IMR-90 (cell line): ENCODE measurements around the gene SLC35E3.

Source experiments
- CTCF ChIP-seq: conservative IDR thresholded peaks from 2 replicates; pipeline ENCODE4 v1.5.1; 2012; ENCODE audit warnings: mild to moderate bottlenecking, low read depth, low read length, improper control_type of control experiment
- NFE2L2 ChIP-seq: fragments of 150-350 bp; IDR thresholded peaks from 2 replicates; pipeline ENCODE4 v1.6.1; 2016; ENCODE audit warnings: low read depth, mild to moderate bottlenecking, low read length
- POLR2A ChIP-seq: IDR thresholded peaks from 2 replicates; pipeline ENCODE4 v1.6.1; 2012; ENCODE audit warnings: mild to moderate bottlenecking, low read depth, low read length
- RAD21 ChIP-seq: IDR thresholded peaks from 2 replicates; pipeline ENCODE4 v1.6.1; 2012; ENCODE audit warnings: low read length, improper control_type of control experiment
- SMC3 ChIP-seq: fragments of 150-350 bp; IDR thresholded peaks from 2 replicates; pipeline ENCODE4 v1.6.1; 2016; ENCODE audit warnings: low read depth, mild to moderate bottlenecking, antibody characterized with exemption, low read length, moderate library complexity
- USF2 ChIP-seq: fragments of 150-350 bp; IDR thresholded peaks from 2 replicates; pipeline ENCODE4 v1.6.1; 2017; ENCODE audit warnings: mild to moderate bottlenecking, antibody characterized with exemption, low read length, low read depth

GRCh38 chr12:68755536-68756243 is 9.7 kb downstream of the SLC35E3 start:
- no peak for TF ChIP-seq USF2
- TF ChIP-seq POLR2A, result no peak
- no peak for TF ChIP-seq SMC3
- TF ChIP-seq CTCF, result no peak
- TF ChIP-seq NFE2L2, result no peak
- TF ChIP-seq RAD21, result no peak
